AG09319 (cell line): Measurements from ENCODE around the gene SH3GL3.

Experiments
- DNase-seq: peaks from one replicate; pipeline ENCODE4 v3.0.0-alpha.2; 2010; ENCODE audit warnings: low read depth; ENCODE audit errors: extremely low read depth
- CTCF ChIP-seq: IDR thresholded peaks from 2 replicates; pipeline ENCODE4 v1.5.1; 2011; ENCODE audit warnings: low read depth, mild to moderate bottlenecking, inconsistent platforms, low read length, moderate library complexity

SH3GL3 gene

DNA sequence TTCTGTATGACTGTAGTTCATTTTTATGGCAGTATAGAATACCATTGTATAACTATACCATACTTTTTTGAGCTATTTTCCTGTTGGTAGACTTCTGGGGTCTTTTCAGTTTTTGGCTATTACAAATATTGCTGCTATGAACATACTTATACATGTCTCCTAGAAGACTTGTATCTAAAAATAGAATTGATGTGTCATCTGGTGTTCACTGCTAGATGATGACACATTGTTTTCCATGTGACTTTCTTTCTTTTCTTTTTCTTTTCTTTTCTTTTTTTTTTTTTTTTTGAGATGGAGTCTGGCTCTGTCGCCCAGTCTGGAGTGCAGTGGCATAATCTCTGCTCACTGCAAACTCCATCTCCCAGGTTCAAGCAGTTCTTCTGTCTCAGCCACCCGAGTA, 69.8 kb downstream of the SH3GL3 start:
- no peak for DNase-seq
- no peak for TF ChIP-seq CTCF

GRCh38 chr15:83526319-83526718, 79.2 kb downstream of the SH3GL3 start:
- no peak for DNase-seq
- no peak for TF ChIP-seq CTCF

- TF ChIP-seq CTCF = no peak
- DNase-seq = no peak
These were observed 86.3 kb downstream of the SH3GL3 start for GRCh38 chr15:83533410-83533962.

DNA sequence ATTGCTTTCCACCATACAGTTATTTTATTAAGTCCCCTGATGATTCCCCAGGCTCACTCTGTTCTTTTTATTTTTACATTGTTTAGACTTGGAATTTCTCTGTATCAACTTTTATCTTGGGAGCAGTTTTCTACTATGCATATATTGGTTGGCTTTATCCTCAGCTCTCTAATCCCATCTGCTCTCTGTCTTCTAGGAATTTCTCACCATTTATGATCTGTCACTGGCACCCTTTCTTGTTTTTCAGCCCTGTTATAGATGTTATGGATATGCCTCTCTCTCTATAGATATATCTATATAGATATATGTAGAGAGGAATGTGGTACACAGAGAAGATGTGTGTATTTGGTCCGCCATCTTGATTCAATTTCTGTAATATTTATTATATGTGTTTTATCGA, 90.5 kb downstream of the SH3GL3 start:
- no peak for DNase-seq
- TF ChIP-seq CTCF = no peak

DNA sequence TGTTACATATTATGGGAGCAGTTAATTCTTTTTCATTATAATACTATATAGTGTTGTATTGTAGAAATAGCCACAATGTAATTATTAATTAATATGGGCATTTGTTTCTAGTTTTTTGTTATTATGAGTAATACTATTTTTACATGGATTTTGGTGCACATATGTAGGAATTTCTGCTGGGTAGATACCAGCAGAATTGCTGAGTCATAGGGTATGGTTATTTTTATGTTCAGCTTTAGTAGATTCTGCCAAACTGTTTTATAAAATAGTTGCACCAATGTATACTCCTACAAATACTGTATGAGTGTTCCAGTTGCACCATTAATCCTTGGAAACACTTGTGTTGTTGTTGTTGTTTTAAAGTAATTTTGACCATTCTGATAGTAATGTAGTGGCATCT, 91.5 kb downstream of the SH3GL3 start:
- DNase-seq = no peak
- no peak for TF ChIP-seq CTCF

DNA sequence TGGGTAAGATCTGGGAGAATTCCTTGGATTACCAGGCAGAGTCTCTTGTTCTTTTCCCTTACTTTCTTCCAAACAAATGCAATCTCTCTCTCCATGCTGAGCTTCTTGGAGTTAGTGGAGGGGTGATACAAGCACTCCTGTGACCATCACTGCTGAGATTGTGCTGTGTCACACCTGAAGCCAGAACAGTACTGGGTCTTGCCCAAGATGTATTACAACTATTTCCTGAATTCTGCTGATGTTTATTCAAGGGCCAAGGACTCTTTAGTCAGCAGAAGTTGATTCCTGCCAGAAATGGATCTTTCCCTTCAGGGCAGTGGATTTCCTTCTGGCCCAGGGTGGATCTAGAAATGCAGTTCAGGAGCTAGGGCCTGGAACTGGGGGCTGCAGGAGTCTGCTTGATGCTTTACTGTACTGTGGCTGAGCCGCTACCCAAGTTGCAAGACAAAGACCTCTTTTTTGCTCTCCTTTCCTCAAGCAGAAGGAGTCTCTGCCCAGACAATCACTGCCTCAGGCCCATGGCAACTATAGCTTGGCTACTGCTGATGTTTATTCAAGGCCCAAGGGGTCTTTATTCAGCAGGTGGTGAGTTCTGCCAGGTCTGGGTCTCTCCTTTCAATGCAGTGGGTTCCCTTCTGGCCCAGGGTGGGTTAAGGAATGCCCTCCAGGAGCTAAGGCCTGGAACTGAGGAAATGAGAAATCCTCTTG, 98.8 kb downstream of the SH3GL3 start:
- no peak for TF ChIP-seq CTCF
- DNase-seq = no peak

DNA sequence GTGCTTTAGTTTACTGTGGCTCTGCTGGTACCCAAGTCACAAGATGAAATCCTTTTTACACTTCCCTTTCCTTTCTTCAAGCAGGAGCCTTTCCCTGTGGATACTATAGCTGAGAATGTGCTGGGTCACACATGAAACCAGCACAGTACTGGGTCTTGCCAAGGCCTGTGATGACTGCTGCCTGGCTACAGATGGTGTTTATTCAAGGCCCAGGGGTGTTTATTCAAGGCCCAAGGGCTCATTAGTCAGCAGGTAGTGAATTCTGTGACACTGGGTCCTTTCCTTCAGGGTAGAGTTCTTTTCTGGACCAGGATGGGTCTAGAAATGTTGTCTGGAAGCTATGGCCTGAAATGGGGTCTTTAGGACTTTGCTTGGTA, 99.4 kb downstream of the SH3GL3 start:
- no peak for DNase-seq
- TF ChIP-seq CTCF = no peak
